HG03469 (cell line): ENCODE measurements around the gene KMO.

Experiments used
- ATAC-seq: cut with Tn5 transposase; IDR thresholded peaks from one replicate; pipeline ENCODE4 v1.9.1; 2021; ENCODE audit warnings: mild to moderate bottlenecking, moderate library complexity, moderate number of reproducible peaks; ENCODE audit not compliant: unreplicated experiment

The KMO gene

DNA sequence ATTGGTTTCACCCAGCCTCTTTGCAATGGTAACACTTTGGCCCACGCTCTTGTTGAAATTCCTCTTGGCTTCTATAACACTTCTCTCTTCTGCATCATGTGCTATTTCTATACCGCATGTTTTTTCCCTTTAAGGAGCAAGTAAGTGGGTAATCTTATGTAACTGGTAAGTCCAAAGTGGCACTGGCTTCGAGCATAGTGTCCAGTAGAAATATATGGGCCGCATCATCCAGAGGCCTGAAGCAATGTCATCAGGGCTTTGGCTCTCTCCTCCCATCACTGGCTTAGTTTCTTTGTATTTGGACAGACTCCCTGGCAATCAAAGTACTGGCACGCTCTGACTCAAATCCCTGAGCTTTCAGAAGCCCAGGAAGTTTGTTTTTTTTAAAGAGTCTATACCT lies 90.5 kb downstream of the KMO start:
- no peak for ATAC-seq

DNA sequence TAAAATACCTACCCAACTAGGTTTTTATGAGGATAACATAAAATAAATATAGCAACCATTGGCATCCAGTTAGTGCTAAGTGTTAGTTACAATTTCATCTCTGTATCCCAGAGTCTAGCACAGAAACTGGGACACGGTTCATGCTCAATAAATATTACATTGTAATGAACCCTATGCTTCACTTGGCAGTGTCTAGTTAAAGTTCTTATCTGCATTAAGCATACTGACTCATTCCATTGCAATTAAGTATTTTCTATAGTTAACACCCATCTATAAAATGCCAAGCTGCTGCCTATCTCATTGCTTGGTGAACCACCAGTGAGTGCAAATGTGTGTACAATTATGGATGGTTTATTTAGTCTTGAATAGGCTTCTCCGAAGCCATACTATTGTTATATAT lies 92.8 kb downstream of the KMO start:
- ATAC-seq: no peak

DNA sequence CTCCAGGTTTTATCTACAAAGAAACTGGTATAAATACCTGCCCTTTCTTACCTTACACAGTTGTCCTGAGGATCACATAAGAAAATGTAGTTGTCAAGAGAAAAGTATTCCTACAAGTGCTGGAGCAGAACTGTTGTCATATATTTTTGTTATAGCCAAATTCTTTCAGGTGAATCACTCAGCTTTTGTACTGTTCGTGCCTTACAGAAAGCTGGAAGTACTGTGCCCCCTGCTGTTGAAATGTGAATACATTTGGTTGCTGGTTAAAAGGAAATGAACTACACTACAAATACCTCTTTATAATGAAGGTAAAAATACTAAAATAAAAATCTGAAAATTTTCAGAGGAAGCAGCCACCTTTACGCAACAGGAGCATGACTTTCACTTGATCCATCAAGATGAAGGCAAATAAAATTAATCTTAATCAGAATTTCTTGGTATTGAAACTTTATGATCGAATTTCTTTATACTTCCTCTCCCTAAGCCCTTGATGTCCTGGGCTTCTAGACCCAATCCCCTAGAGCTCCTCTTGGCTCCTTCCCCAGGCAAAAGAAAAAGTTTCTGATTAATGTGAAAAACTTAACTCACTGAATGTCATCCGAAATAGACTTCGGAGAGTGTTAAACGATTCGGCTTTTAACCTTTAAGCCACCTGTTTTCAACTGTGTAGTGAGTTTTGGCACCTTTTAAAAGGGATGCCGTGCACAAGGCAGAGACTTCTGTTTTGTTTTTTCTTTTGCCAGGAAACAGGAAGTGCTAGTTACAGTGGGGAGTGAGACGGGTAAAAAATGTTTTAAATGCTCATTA lies 95.5 kb downstream of the KMO start:
- peak; percentile 51 for ATAC-seq

DNA sequence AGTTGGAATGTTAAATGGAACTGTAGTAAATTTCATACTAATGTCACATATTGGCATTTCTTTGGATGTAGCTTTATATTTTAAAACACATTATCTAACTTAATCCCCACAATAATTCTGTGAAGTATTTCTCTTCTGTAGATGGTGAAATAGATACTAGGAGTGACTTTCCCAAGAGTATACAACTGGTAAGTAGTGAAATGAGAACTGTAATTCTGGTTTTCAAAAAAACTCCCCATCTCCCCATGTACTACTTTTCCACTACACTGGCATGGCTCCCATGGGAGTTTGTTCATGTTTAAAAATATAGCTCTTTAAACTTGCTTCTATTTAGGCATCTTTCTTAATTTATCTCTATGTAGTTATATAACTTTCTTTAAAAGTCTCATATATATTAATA lies 97.8 kb downstream of the KMO start:
- no peak for ATAC-seq

GRCh38 chr1:241630476-241630875 lies 98.3 kb downstream of the KMO start:
- ATAC-seq: no peak

DNA sequence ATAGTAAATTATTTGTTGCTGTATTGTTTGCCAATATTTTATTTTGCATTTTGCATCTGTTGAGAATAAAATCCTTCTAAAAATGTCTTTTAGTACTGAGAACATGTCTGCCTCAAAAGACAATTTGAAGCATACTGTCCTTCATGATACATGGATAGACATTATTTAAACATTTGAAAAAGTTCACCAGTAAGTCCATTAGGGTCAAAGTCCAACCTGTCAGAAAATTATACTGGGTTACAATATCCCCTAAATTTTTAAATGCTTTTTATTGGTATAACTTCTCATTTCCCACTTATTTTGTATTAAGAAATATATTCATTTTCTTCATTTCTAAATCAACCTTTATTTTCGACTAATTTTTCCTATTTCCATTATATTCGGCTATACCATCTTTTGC lies 98.7 kb downstream of the KMO start:
- no peak for ATAC-seq

- no peak for ATAC-seq
Observed at GRCh38 chr1:241631674-241632073, 99.5 kb downstream of the KMO start.

DNA sequence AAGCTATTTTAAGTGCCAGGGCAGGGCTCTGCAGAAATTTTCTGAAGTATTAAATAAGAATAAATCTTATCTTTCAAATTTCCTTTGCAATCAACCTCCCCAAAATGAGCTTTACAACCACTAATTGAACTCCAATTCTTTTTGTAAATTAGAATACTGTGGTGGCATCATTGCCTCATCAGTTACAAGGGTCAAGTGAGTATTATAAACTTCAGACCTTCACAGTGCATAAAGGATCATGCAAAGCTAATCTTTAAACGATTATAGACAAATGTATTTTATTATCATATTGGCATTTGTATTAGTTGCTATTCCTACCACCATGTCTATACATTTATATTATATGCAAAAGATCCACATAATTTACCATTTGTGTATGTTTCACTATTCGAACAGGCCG lies 100.8 kb downstream of the KMO start:
- ATAC-seq: no peak

GRCh38 chr1:241635556-241636152 lies 103.5 kb downstream of the KMO start:
- ATAC-seq: no peak

DNA sequence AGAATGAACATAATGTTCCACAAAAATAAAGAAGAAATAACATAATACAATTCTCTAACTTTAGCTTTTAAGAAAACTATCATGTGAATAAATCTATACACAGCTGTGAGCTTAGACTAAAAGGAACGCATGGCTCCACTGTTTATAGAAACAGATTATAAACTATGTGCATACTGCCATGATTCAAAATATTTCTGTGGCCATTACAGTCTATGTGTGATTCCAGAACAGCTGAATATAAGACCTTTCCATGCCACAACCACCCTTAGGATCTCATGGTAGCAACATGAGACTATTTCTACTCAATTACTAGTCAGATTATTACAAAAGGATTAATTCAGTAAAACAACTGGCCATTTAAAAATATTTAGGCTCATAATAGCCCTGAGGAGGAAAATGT lies 104.1 kb downstream of the KMO start:
- no peak for ATAC-seq

DNA sequence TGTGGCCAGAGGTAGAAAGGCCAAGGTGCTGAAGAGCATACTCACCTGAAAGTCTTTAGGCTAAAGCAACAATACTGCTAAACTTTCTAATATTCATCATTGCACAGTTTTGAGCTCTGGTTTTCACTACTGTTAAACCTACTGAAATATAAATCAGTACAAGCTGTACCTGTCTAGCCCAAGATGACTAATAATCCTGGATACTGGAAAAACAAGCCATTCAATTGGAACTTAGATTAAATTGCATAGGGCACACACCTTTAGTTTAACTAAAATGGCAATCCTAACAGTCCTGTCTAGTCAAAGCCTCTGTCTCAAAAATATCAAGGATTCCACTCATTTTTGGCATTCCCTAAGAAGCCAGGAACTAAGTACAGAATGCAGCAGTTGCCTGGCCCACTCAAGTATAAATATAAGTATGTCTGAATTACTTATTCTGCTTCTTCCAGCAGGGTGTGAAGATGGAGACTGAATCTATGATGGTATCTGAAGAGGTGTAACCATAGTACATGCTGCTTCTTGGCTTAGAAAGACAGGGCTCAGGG lies 104.9 kb downstream of the KMO start:
- no peak for ATAC-seq

GRCh38 chr1:241637604-241638003 lies 105.4 kb downstream of the KMO start:
- ATAC-seq: no peak

- ATAC-seq: no peak
Observed at GRCh38 chr1:241638099-241638682, 106.0 kb downstream of the KMO start.

DNA sequence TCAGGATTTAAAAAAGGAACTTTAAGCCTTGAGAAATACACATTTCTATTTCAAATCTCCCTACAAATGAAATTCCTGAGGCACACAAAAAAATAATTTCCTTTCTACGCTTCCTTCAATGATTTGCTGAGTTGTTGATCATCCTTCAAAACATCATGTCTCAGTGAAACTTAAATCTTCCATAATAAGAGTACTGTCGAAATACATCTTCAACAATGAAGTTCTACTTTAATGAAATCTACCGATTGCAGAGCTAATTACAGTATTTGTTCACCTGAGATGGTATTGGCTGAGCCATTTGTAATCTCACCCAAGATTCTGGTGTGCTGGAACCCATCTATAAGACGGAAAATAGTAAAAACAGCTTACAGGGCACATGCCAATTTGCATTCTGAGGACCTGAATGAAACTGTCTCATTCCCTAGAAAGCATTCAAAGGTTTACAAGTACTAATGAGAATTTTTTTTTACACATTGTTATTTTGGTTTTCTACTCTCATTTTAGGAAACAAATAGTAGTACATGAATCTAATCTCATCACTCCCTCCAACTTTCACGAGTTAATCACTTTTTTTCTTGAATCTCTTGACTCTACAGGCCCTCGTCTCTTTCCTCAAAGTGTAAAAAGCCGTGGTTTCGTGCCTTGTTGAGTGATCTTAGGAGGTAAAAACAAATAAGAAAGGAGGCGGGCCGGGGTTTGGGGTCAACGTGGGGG lies 106.9 kb downstream of the KMO start:
- ATAC-seq: no peak

DNA sequence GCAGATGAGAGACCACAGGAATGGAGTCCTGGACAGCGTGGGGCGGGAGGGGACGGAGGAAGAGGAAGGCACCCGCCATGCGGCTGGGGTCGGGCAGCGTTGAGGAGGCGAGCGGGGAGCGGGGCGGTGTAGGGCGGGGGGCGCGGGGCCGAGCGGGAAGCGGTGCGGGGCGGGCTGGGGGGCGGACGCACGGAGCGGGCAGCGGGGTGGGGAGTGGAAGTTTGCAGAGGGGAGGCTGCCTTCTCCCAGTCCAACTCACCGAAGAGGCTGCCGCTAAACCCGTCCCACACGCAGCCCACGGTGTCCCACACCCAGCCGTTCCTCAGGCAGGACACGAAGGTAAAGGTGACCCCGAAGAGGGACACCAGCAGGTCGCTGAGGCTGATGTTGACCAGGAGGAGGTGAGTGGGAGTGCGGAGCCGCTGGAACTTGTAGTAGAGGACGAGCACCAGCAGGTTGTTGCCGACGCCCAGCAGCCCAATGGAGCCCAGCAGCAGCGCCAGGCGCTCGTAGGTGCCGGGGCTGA lies 107.5 kb downstream of the KMO start:
- ATAC-seq: peak; percentile 23

GRCh38 chr1:241640149-241640866 lies 108.1 kb downstream of the KMO start, which contains the start of the genes CHML and OPN3:
Gene CHML, minus strand, starts transcription at chr1:241640369. Its CDS starts 4,603 bp downstream, at chr1:241635766.
Gene OPN3, minus strand, starts transcription at chr1:241640369. Its CDS starts 115 bp downstream, at chr1:241640254.
- peak; percentile 71 for ATAC-seq

- ATAC-seq: no peak
Observed at GRCh38 chr1:241640867-241641622, 108.9 kb downstream of the KMO start.

GRCh38 chr1:241641773-241642592 lies 109.8 kb downstream of the KMO start:
- ATAC-seq: no peak

- ATAC-seq: no peak
Observed at GRCh38 chr1:241642593-241642944, 110.4 kb downstream of the KMO start.
